Activated CD8-positive, alpha-beta memory T cell treated with anti-CD3 and anti-CD28 coated beads, Interleukin-2, amount 50 U/mL, for 4 hours (primary cell): Measurements from ENCODE around the gene TMEM45A.
"Not testable (repeated sequence)": the region's sequence is repeated elsewhere in the genome, so short reads cannot be mapped to it uniquely, and the experiment has no call there.

Source experiments
- DNase-seq: peaks from one replicate; pipeline ENCODE4 v3.0.0-alpha.2; 2020

TMEM45A gene, protein sequence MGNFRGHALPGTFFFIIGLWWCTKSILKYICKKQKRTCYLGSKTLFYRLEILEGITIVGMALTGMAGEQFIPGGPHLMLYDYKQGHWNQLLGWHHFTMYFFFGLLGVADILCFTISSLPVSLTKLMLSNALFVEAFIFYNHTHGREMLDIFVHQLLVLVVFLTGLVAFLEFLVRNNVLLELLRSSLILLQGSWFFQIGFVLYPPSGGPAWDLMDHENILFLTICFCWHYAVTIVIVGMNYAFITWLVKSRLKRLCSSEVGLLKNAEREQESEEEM

GRCh38 chr3:100492059-100493006, at the start of gene TMEM45A:
TMEM45A (plus strand) TSS chr3:100492619; CDS start chr3:100555212, 62,593 bp downstream.
- DNase-seq, result peak; percentile 71

GRCh38 chr3:100443690-100444089, 48.7 kb upstream of the TMEM45A start:
- no peak for DNase-seq

- DNase-seq, result not testable (repeated sequence)
These were observed 45.4 kb upstream of the TMEM45A start for GRCh38 chr3:100447067-100447466.

DNA sequence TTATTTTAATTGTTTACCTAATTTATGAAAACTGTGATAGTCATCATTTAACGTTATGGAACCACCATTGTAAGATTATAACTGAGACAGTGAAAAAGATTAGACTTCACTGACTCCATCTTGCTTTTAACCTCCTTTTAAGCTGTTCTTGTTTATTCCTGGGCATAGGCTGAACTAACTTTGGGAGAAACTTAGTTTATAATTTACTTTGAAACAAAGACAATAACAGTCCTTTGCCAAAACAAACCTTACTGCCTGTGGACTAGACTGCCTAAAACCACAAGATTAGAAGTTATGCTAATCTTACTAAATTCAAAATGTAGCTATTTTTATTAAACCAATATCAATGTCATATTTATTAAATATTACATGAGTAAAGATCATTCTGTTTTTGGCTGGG, 44.3 kb upstream of the TMEM45A start:
- DNase-seq, result no peak

DNA sequence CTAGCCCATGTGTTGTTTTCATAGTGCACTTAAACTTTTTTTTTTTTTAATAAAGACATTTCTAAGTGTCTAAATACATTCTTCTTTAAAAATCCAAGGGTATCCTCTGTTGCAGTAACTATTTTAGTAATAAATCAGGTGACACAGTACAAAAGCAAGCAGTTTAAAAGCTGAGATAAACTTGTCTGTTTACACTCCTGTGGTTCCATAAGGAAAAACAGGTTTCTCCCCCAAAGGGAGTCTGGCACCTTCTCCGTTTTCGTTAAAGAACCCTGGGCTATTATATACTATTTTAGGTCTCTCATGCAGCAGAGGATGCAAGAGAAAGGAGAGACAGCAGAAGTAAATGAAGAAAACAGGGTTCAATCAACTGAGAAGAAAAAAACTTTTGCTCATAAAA, 43.2 kb upstream of the TMEM45A start:
- no peak for DNase-seq

- no peak for DNase-seq
These were observed 37.7 kb upstream of the TMEM45A start for GRCh38 chr3:100454677-100455076.

DNA sequence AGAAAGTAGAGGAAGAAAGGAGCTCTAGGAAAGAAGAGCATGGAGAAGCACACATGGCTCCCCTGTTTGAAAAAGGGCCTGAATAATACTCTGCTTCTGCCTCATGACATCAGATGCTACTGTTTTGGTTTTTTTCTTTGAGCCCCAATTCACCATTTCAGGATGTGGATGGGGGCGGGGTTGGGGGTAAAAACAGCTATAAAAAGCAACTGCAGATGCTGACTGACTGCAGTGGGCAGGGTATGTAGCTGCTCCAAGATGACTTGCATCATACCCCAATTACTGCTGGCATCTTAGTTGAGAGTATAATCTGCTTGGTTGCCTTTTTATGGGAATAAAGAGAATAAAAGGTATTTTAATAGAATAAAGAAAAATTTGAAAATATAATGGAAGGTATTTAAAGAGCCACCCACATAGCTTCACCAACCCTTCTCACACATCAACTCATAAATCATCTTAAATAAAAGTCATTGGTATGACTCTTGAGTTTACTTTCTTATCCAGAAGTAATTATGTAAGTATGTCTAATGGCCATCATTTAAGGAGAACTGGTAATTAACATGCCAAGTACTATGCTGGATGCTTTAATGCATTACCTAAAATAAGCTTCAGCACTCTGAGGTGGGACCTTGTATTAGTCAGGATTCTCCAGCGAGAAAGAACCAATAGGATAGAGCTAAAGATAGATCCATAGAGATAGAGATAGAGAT, 36.4 kb upstream of the TMEM45A start:
- no peak for DNase-seq

- DNase-seq, result no peak
These were observed 35.7 kb upstream of the TMEM45A start for GRCh38 chr3:100456745-100457144.

- DNase-seq, result no peak
These were observed 34.6 kb upstream of the TMEM45A start for GRCh38 chr3:100457811-100458210.

DNA sequence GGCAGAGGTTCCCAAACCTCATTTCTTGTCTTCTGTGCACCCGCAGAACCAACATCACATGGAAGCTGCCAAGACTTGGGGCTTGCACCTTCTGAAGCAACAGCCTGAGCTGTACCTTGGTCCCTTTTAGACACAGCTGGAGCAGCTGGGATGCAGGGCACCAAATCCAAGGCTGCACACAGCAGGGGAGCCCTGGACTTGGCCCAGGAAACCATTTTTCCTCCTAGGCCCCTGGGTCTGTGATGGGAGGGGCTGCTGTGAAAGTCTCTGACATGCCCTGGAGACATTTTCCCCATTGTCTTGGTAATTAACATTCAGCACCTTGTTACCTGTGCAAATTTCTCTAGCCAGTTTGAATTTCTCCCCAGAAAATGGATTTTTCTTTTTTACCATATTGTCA, 33.6 kb upstream of the TMEM45A start:
- DNase-seq, result no peak

GRCh38 chr3:100463002-100463401, 29.4 kb upstream of the TMEM45A start:
- no peak for DNase-seq

- DNase-seq, result no peak
These were observed 28.7 kb upstream of the TMEM45A start for GRCh38 chr3:100463646-100464155.

GRCh38 chr3:100465892-100466777, 26.3 kb upstream of the TMEM45A start:
- no peak for DNase-seq

DNA sequence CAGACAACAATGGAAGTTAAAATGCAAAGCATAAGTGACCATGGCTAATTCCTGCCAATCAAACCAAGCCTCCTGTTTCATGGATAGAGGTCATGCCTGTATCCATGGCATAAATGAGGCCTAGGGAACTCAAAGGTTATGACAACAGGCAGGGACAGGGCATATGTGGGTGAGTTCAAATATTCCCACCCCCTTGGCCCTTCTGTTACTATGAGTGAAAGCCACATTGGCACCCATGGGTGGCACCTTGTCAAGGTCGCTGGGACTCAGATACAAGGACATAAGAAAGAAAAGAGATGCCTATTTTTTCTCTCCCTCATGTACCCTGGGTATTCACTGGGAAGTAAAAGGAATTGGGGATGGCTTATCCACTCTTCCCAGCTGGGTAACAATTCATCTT, 25.3 kb upstream of the TMEM45A start:
- DNase-seq, result no peak

- no peak for DNase-seq
These were observed 23.7 kb upstream of the TMEM45A start for GRCh38 chr3:100468676-100469075.

DNA sequence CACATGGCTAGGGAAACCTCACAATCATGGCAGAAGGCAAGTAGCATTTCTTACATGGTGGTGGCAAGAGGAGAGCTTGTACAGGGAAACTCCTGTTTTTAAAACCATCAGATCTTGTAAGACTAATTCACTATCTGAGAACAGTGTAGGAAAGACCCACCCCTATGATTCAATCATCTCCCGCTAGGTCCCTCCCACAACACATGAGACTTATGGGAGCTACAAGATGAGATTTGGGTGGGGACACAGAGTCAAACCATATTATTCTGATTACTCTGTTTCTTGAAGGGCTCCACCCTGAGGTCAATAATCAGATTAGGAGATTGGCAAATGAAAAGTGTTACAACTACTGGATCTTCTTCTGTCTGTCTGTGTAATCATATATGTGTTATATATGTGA, 21.5 kb upstream of the TMEM45A start:
- DNase-seq, result no peak

DNA sequence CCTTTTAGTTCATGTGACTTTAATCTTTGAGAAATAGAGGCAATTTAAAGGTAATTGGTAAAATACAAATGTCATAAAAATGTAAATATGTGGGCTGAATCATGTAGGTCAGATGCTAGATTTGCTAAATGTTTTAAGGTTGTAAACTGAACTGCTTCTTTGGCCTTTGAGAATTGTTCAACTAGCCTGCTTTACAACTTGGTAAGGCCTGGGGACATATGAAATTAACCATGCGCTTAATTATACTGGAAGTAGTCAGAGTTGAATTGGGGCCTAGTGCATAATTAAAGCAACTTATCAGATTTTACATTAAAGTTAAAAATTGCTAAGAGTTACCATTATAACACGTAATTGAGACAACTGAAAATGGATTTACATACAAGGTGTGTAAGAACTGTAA, 21.0 kb upstream of the TMEM45A start:
- no peak for DNase-seq

DNA sequence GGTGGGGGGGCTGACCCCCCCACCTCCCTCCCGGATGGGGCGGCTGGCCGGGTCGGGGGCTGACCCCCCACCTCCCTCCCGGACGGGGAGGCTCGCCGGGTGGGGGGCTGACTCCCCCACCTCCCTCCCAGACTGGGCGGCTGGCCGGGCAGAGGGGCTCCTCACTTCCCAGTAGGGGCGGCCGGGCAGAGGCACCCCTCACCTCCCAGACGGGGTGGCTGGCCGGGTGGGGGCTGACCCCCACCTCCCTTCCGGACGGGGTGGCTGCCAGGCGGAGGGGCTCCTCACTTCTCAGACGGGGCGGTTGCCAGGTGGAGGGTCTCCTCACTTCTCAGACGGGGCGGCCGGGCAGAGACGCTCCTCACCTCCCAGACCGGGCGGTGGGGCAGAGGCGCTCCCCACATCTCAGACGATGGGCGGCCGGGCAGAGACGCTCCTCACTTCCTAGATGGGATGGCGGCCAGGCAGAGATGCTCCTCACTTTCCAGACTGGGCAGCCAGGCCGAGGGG, 14.5 kb upstream of the TMEM45A start:
- not testable (repeated sequence) for DNase-seq

GRCh38 chr3:100478521-100478920, 13.9 kb upstream of the TMEM45A start:
- not testable (repeated sequence) for DNase-seq

DNA sequence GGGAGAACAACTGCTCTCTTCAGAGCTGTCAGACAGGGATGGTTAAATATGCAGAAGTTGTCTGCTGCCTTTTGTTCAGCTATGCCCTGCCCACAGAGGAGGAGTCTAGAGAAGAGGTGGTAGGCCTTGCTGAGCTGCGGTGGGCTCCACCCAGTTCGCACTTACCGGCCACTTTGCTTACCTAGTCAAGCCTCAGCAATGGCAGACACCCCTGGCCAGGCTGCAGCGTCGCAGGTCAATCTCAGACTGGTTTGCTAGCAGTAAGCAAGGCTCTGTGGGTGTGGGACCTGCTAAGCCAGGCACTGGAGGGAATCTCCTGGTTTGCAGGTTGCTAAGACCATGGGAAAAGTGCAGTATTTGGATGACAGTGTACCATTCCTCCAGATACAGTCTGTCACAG, 12.3 kb upstream of the TMEM45A start:
- no peak for DNase-seq

- DNase-seq, result no peak
These were observed 10.2 kb upstream of the TMEM45A start for GRCh38 chr3:100482176-100482575.

DNA sequence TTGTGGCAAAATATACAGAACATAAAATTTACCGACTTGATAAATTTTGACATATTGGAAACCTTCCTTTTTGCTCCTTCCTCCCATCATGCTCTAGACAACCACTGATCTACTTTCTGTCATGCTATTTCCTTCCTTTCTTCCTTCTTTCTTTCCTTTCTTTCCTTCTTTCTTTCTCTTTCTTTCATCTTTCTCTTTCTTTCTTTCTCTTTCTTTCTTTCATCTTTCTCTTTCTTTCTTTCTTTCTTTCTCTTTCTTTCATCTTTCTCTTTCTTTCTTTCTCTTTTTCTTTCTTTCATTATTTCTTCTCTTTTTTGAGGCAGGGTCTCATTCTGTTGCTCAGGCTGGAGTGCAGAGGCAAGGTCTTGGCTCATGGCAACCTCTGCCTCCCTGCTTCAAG, 8.9 kb upstream of the TMEM45A start:
- no peak for DNase-seq
